MM.1S (cell line): Measurements from ENCODE around the gene LUZP1.

ENCODE experiments used
- DNase-seq: peaks from one replicate; pipeline ENCODE4 v3.0.0-alpha.2; 2015
- H2AFZ ChIP-seq: fragments of 300-600 bp; sonication (generic); 2 replicates; pipeline ENCODE4 v1.6.0; 2016; ENCODE audit warnings: antibody characterized with exemption, low read length
- H3F3A ChIP-seq: fragments of 300-600 bp; sonication (generic); 2 replicates; pipeline ENCODE4 v1.6.1; 2016; ENCODE audit warnings: mild to moderate bottlenecking, antibody characterized with exemption, low read length, moderate library complexity, mixed read lengths; ENCODE audit not compliant: insufficient read depth
- H3K27ac ChIP-seq: fragments of 300-600 bp; sonication (generic); 2 replicates; pipeline ENCODE4 v1.5.1; 2016; ENCODE audit warnings: mild to moderate bottlenecking, low read length
- H3K27me3 ChIP-seq: fragments of 300-600 bp; sonication (generic); replicated peaks from 2 replicates; pipeline ENCODE4 v1.6.0; 2016; ENCODE audit warnings: low read length; ENCODE audit not compliant: insufficient read depth
- H3K36me3 ChIP-seq: fragments of 300-600 bp; sonication (generic); replicated peaks from 2 replicates; pipeline ENCODE4 v1.6.1; 2016; ENCODE audit warnings: mild to moderate bottlenecking, low read length, mixed read lengths; ENCODE audit not compliant: insufficient read depth
- H3K4me1 ChIP-seq: fragments of 300-600 bp; sonication (generic); 2 replicates; pipeline ENCODE4 v1.6.1; 2016; ENCODE audit warnings: low read length, mixed read lengths
- H3K4me2 ChIP-seq: fragments of 300-600 bp; sonication (generic); 2 replicates; pipeline ENCODE4 v1.6.0; 2016; ENCODE audit warnings: low read depth, low read length
- H3K4me3 ChIP-seq: fragments of 300-600 bp; sonication (generic); 2 replicates; pipeline ENCODE4 v1.5.1; 2016; ENCODE audit warnings: low read length, mixed read lengths
- H3K79me2 ChIP-seq: fragments of 300-600 bp; sonication (generic); 2 replicates; pipeline ENCODE4 v1.6.1; 2016; ENCODE audit warnings: mixed run types, low read length, mixed read lengths
- H3K9ac ChIP-seq: fragments of 300-600 bp; sonication (generic); 2 replicates; pipeline ENCODE4 v1.6.1; 2016; ENCODE audit warnings: low read length, mixed read lengths
- H3K9me2 ChIP-seq: fragments of 300-600 bp; sonication (generic); replicated peaks from 2 replicates; pipeline ENCODE4 v1.6.1; 2016; ENCODE audit warnings: mild to moderate bottlenecking, low read length, mixed read lengths; ENCODE audit not compliant: insufficient read depth
- H3K9me3 ChIP-seq: fragments of 300-600 bp; sonication (generic); replicated peaks from 2 replicates; pipeline ENCODE4 v1.6.1; 2016; ENCODE audit warnings: mild to moderate bottlenecking, low read length, mixed read lengths; ENCODE audit not compliant: insufficient read depth
- H4K20me1 ChIP-seq: fragments of 300-600 bp; sonication (generic); 2 replicates; pipeline ENCODE4 v1.6.1; 2016; ENCODE audit warnings: mild to moderate bottlenecking, low read length, moderate library complexity, mixed read lengths; ENCODE audit not compliant: insufficient read depth
- EZH2 ChIP-seq: fragments of 300-600 bp; sonication (generic); optimal IDR thresholded peaks from 2 replicates; pipeline ENCODE3; 2017; ENCODE audit warnings: low read depth, mild to moderate bottlenecking, antibody characterized with exemption, low read length, mixed read lengths
- EZH2phosphoT487 ChIP-seq: fragments of 300-600 bp; sonication (generic); IDR thresholded peaks from 2 replicates; pipeline ENCODE4 v1.6.1; 2018; ENCODE audit warnings: antibody characterized with exemption, low read length
- TF ChIP-seq, protein P1 (sequence below): fragments of 300-600 bp; sonication (generic); IDR thresholded peaks from 2 replicates; pipeline ENCODE4 v1.5.1; 2016; ENCODE audit warnings: antibody characterized with exemption, low read length, mixed read lengths

Gene LUZP1

DNA sequence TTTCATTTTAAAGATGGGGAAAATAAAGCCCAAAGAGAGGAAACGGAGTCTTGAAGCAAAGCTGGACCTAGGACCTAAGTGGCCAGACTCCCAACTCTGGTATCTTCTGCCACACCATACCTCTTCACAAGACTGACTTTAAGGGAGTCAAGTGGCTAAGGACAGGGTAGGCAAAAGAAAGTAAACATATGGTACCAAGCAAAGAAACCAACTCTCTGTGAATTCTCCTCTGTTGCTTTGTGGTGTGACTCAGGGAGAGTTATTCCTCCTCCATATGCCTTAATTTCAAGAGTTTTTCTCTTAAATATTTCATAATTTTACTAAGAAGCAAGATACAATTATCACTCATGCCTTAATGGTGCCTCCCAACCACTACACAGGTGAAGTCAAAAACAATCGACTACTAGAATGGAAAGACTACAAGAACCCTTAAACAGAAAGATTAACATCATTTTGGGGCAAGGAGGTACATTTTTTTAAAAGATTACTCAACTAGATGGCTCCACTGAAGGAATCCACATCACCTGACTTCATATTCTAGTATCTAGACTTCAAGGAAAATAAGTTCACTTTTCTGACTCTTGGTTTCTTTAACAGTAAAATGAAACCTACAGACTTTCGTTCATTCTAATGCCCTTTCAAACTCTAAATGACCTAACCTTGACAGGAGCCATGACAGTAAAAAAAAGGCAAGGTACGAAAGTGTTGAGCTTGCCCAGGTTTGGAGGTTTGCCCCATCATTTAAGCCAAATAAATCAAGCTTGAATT, 44.2 kb downstream of the LUZP1 start:
- TF ChIP-seq EZH2phosphoT487, result no peak
- TF ChIP-seq, protein P1, sequence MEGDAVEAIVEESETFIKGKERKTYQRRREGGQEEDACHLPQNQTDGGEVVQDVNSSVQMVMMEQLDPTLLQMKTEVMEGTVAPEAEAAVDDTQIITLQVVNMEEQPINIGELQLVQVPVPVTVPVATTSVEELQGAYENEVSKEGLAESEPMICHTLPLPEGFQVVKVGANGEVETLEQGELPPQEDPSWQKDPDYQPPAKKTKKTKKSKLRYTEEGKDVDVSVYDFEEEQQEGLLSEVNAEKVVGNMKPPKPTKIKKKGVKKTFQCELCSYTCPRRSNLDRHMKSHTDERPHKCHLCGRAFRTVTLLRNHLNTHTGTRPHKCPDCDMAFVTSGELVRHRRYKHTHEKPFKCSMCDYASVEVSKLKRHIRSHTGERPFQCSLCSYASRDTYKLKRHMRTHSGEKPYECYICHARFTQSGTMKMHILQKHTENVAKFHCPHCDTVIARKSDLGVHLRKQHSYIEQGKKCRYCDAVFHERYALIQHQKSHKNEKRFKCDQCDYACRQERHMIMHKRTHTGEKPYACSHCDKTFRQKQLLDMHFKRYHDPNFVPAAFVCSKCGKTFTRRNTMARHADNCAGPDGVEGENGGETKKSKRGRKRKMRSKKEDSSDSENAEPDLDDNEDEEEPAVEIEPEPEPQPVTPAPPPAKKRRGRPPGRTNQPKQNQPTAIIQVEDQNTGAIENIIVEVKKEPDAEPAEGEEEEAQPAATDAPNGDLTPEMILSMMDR, result no peak
- no peak for TF ChIP-seq EZH2
- no peaks in the 10 kb centered on the region for H3K79me2 ChIP-seq
- H3K9me3 ChIP-seq, result no peaks in the 10 kb centered on the region
- H3K9me2 ChIP-seq, result no peaks in the 10 kb centered on the region
- H3K4me1 ChIP-seq, result peaks cover 5% of the 10 kb centered on the region
- H3F3A ChIP-seq, result no peaks in the 10 kb centered on the region
- no peak overlapping the region for H3K27ac ChIP-seq
- no peak overlapping the region for H3K4me3 ChIP-seq
- H3K4me2 ChIP-seq, result no peak overlapping the region
- H3K36me3 ChIP-seq, result no peaks in the 10 kb centered on the region
- no peak overlapping the region for H2AFZ ChIP-seq
- H4K20me1 ChIP-seq, result no peaks in the 10 kb centered on the region
- DNase-seq, result no peak
- no peak overlapping the region for H3K9ac ChIP-seq
- no peaks in the 10 kb centered on the region for H3K27me3 ChIP-seq

DNA sequence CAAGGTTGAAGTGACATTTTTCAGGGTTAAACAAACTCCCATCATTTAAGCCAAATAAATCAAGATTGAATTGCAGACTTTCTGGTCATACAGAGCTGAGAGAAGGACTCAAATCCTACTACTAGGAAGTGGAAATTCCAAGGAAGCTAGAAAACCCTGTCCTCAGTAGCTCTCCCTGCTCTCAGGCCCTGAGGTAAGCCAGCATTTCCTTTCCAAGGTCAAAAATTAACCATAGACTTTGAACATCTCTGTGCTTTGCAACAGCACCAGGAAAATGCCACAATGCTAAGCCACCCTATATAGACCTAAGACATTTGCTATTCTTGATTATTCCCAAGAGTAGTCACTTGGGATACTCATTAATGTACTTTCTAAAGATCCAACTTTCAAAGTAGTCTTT, 45.1 kb downstream of the LUZP1 start:
- TF ChIP-seq EZH2phosphoT487 (no peak), EZH2 (no peak)
- TF ChIP-seq, protein P1, result no peak
- H3K4me3 ChIP-seq, result no peak overlapping the region
- H4K20me1 ChIP-seq, result no peaks in the 10 kb centered on the region
- no peaks in the 10 kb centered on the region for H3K36me3 ChIP-seq
- no peaks in the 10 kb centered on the region for H3K27me3 ChIP-seq
- no peak overlapping the region for H3K9ac ChIP-seq
- H3K9me2 ChIP-seq, result no peaks in the 10 kb centered on the region
- H3K79me2 ChIP-seq, result no peaks in the 10 kb centered on the region
- no peak for DNase-seq
- H3K9me3 ChIP-seq, result no peaks in the 10 kb centered on the region
- no peak overlapping the region for H3K27ac ChIP-seq
- no peak overlapping the region for H2AFZ ChIP-seq
- no peak overlapping the region for H3K4me2 ChIP-seq
- H3K4me1 ChIP-seq, result peaks cover 6% of the 10 kb centered on the region
- H3F3A ChIP-seq, result no peaks in the 10 kb centered on the region

DNA sequence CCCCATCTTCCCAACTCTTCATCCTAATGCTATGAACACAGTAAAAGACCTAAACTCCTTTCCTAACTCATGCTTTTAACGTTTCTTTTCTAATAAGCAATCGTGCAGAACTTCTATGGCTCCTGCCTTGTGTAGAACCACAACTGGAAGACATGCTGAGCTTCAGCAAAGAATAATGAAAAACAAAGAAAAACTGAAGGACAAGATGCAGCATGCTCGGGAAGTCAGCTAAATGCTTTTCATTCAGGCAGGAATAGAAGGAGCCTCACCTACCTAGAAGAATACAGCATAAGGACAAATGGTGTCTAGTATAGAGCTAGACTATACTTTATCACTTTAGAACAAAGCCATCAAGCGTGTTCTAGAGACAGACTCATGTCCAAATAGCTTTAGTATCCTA, 45.9 kb downstream of the LUZP1 start:
- Histone ChIP-seq H3K79me2 (no peaks in the 10 kb centered on the region), H3K9me2 (no peaks in the 10 kb centered on the region), H3K4me3 (no peak overlapping the region), H3K9me3 (no peaks in the 10 kb centered on the region), H4K20me1 (no peaks in the 10 kb centered on the region), H3K4me1 (peaks cover 6% of the 10 kb centered on the region), H3K27ac (no peak overlapping the region), H3K36me3 (no peaks in the 10 kb centered on the region), H3K4me2 (no peak overlapping the region), H2AFZ (no peak overlapping the region), H3K9ac (no peak overlapping the region), H3K27me3 (no peaks in the 10 kb centered on the region), H3F3A (no peaks in the 10 kb centered on the region)
- TF ChIP-seq, protein P1, result no peak
- no peak for TF ChIP-seq EZH2phosphoT487
- no peak for TF ChIP-seq EZH2
- DNase-seq, result no peak
